Measurements from ENCODE around the gene ANKRD12.
"Not testable (repeated sequence)": the region's sequence is repeated elsewhere in the genome, so short reads cannot be mapped to it uniquely, and the experiment has no call there.

Gene ANKRD12

GRCh38 chr18:9234528-9234927, 97.9 kb downstream of the ANKRD12 start:
- DNase-seq, result no peak

GRCh38 chr18:9237981-9238380, 101.4 kb downstream of the ANKRD12 start:
- no peak for DNase-seq

DNA sequence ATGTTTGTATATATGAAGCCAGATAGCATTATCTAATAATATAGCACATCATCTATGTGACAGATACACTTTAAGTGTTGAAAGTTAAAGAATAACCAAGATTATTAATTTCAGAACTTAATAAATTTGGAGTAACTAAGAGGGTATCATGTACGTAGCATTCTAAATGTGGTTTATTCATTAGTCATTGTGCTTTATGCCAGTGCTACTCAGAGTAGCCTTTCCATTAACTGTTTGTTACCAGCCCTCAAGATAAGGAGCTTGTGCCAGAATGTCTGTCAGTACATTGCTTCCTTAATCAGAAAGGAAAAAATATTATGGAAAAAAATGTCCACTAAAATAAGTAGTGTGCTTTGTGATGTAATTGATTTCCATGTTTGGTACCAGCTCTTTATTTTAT, 103.1 kb downstream of the ANKRD12 start:
- no peak for DNase-seq

DNA sequence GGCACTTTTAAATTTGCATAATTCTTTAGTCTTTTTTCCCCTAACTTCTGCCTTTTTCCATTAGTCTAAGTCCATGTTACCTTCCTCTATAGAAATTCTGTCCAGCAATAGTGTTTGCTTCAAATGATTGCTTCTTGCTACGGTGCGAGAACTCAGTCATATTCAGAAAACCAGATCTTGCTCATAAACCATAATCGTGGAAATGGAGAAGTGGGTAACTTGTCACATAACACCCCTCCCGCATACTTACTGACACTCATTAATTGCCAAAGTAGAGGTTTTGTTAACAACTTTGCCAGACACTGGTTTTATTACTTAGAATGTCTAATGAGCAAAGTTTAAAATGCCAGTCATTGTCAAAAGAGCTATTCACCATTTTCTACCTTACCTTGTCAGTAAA, 103.7 kb downstream of the ANKRD12 start:
- no peak for DNase-seq

GRCh38 chr18:9243029-9243428, 106.4 kb downstream of the ANKRD12 start:
- DNase-seq, result no peak

GRCh38 chr18:9244376-9244775, 107.8 kb downstream of the ANKRD12 start:
- DNase-seq, result no peak

- no peak for DNase-seq
Observed at GRCh38 chr18:9248661-9249060, 112.1 kb downstream of the ANKRD12 start.

DNA sequence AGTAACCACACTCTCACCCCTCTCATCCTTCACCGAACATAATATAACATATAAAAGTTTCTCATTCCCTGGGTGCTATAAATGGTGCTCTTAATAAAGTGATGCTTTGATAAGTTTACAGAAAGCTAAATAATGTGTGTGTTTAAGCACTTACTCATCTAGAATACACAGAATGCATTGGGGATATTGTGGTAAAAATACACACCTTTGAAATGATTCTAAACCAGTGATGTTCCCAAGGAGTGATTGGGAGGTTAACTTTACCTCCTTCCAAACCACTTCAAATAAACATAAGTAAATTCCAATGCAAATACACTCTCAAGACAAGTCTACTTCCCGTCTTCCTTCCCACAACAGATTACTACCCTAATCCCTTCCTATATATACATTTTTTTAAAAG, 112.7 kb downstream of the ANKRD12 start:
- no peak for DNase-seq

DNA sequence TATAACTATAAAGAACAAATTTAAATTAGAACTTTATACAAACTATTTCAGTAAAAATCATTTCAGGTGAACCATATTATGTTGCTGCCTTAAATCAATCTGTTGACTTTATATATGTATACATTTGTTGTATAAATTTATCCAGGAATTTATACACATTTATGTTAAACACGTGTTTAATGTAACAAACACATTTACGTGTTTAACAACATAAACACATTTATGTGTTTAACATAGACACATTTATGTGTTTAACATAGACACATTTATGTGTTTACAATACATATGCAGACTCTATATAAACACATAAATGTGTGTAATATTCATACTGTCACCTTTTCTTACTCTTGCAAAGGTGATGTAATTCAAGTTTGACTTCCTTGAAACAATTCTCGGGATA, 122.6 kb downstream of the ANKRD12 start:
- DNase-seq, result no peak

DNA sequence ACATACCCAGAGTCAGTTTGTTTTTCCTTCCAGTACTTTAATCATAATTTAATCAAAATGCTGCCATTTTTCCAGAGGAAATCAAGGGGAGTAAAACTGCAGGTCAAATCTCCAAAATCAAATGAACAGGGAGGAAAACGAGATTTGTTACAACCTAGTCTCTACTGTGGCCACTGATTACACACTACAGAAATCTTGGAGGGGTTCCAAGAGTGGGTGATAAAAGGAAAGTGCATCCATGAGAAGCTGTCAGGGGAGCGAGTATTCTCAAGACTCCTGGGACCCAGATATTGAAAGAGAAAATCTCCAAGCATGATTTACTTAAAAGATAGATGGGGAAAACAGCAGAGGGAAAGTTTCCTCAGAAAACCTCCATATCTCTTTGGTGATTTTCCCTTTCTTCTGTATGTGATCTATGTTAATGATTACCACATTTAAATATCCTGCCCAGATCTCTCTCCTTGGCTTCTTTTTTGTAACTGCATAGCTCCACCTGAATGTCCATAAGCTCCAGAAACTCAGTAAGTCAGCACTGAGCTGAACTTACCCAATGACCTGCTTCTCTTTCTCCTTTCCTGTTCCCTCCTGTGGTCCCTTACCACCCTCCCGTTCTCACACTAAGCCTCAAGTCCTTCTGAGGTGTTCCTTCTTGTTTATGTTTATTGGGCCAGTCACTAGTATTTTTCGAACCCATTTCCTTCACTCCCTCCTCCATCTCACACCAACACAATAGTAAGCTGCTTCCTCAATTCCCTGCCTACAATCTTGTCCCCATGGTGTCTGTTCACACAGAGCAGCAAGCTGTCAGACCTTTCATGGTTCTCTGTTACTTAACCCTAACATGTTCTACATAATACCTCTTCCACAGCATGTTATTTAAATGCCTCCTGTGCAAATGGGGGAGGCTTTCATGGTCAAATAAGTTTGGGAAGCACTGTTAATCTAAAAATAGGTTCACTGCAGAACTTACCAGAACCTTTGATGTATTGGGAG, 124.1 kb downstream of the ANKRD12 start:
- no peak for DNase-seq

DNA sequence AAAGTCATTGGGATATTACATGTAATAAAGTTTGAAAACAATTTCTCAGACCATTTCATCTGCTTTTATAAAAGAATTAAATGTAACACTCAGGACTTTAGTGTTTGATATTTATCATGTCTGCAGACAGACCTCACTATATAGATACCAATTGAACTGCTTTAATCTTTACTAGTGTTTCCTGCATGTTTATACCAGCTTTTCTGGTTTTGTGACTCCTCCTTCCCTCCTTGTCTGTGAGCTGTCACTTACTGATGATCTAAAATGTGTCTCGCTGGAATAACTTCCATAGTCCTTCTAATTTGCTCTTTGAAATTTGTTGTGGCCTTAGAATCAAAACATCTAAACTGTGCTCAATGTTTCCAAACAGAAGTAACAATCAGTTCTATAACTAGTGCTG, 126.7 kb downstream of the ANKRD12 start:
- DNase-seq, result no peak

DNA sequence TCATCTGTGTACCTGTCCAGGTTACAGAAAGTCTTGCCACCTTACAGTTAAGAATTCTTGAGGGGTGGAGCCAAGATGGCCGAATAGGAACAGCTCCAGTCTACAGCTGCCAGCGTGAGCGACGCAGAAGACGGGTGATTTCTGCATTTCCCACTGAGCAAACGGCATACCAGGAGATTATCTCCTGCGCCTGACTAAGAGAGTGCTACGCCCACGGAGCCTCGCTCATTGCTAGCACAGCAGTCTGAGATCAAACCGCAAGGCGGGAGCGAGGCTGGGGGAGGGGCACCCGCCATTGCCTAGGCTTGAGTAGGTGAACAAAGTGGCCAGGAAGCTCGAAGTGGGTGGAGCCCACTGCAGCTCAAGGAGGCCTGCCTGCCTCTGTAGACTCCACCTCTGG, 128.2 kb downstream of the ANKRD12 start:
- not testable (repeated sequence) for DNase-seq

DNA sequence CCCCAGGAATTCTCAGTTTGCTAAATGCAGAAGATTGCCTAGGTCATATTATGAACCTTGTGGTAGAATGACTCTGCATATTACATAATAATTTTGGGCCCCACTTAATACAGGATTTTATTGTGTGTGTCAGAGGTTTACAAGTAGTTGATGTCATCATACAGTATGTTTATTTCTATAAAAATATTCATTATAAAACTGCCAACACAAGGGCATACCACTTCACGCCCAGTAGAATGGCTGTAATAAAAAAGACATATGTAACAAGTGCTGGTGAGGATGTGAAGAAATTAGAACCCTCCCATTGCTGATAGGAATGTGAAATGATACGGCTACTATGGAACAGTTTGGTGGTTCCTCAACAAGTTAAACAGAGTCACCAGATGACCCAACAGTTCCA, 136.6 kb downstream of the ANKRD12 start:
- no peak for DNase-seq

DNA sequence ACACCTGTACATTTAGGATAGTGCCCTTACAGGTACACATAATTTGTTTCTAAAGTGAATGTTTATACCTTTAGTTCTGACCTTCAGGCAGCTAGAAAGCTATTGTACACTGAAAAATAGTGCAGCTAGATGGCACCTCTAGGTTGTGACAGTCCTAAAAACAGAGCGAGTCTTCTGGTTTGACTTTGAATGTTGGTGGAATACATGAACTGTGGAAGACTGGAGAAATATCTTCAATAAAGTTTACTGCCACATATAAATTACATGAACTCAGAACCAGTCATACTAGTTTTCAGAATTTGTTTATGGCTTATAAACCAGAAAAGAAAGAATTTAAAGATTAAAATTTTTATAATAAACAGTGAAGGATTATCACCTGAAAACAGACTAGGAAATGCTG, 139.3 kb downstream of the ANKRD12 start:
- no peak for DNase-seq

GRCh38 chr18:9278028-9278427, 141.4 kb downstream of the ANKRD12 start:
- no peak for DNase-seq

DNA sequence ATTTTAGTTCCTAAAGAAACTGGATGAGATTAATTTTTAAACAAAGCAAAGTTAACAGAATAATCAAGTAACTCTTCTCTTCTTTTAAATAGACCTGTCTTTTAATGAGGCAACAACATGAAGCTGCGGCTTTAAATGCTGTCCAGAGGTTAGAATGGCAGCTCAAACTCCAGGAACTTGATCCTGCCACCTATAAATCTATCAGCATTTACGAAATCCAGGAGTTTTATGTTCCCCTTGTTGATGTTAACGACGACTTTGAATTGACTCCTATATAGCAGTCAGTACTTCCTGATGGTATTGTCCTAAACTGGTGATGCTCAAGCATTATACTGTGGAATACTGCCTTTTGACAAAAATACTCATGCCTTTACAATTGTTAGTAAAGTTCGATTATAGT, 144.3 kb downstream of the ANKRD12 start:
- no peak for DNase-seq

- no peak for DNase-seq
Observed at GRCh38 chr18:9281780-9282179, 145.2 kb downstream of the ANKRD12 start.

DNA sequence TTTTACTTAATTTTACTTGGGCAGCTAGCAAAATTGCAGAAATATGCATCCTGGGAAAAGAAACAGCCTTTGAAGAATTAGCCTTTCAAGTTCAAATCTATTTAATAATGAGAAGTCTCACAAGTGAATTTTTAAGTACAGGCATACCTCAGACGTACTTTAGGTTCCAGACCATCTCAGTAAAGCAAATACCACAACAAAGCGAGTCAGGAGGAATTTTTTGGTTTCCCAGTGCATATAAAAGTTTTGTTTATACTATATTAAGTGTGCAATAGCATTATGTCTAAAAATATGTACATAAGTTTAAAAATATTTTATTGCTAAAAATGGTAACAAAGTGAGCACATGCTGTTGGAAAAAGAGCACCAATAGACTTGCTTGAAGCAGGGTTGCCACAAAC, 147.2 kb downstream of the ANKRD12 start:
- no peak for DNase-seq

GRCh38 chr18:9285604-9286003, 149.0 kb downstream of the ANKRD12 start:
- no peak for DNase-seq

GRCh38 chr18:9287036-9287435, 150.5 kb downstream of the ANKRD12 start:
- no peak for DNase-seq

DNA sequence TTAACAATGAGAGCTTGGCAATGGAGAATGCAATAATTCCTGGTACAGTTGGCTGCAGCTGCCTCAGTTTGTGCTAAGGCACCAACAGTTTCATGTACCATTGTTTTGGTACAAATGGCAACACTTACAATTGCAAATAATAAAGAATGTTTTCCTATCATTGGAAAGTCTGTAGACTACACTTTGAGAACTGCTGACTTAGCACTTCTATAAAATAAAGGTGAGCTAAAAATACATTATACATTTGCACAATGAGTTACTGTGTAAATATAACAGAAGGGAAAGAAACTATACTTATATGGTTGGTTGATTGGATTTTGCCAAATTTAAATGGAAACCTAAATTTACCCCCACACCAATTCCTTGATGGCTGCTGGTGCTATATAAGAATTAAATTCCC, 153.1 kb downstream of the ANKRD12 start:
- no peak for DNase-seq

GRCh38 chr18:9290156-9290555, 153.6 kb downstream of the ANKRD12 start:
- no peak for DNase-seq

DNA sequence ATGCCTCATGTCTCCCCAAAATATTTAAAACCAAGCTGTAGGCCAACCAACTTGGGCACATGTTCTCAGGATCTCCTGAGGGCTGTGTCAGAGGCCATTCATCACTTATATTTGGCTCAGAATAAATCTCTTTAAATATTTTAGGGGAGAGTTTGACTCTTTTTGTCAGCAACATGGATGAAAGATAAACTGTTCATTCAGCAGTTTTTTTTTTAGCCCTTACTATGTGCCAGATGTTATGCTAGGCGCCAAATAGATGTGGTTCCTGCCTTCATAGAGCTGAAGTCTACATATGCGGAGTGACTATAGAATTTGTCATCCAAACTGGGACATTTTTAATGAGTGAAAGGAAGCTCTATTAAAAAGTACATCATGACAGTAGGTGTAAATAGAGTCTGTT, 155.5 kb downstream of the ANKRD12 start:
- DNase-seq, result no peak

GRCh38 chr18:9293948-9294347, 157.4 kb downstream of the ANKRD12 start:
- DNase-seq, result no peak

All from NCI-H510A (cell line).